ENCODE data around the gene RIMBP2. TPM values are rescaled to one million over a fixed set of nuclear protein-coding genes. Genes with fewer than 3 reads are reported as not detected.

Gene RIMBP2
- total and polyA plus RNA-seq, 2 experiments from 2014 or later = 0.31 to 0.37 TPM

DNA sequence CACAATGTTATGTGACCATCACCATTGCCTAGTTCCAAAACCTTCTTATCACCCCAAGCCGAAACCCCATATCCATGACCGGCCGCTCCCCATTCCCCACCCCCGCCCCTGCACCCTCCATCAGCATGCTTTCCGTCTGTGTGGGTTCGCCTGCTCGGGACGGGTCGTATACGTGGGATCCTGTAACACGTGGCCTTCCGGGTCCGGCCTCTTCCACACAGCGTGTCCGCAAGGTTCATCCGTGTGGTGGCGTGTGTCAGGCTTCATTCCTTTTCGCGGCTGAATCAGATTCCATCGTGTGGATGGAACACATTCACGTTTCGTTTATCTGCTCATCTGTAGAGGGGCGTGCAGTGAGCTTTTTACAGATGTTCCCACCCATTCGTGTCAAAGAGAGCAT, 41.4 kb downstream of the RIMBP2 start (continued):
- TF ChIP-seq, protein P1, sequence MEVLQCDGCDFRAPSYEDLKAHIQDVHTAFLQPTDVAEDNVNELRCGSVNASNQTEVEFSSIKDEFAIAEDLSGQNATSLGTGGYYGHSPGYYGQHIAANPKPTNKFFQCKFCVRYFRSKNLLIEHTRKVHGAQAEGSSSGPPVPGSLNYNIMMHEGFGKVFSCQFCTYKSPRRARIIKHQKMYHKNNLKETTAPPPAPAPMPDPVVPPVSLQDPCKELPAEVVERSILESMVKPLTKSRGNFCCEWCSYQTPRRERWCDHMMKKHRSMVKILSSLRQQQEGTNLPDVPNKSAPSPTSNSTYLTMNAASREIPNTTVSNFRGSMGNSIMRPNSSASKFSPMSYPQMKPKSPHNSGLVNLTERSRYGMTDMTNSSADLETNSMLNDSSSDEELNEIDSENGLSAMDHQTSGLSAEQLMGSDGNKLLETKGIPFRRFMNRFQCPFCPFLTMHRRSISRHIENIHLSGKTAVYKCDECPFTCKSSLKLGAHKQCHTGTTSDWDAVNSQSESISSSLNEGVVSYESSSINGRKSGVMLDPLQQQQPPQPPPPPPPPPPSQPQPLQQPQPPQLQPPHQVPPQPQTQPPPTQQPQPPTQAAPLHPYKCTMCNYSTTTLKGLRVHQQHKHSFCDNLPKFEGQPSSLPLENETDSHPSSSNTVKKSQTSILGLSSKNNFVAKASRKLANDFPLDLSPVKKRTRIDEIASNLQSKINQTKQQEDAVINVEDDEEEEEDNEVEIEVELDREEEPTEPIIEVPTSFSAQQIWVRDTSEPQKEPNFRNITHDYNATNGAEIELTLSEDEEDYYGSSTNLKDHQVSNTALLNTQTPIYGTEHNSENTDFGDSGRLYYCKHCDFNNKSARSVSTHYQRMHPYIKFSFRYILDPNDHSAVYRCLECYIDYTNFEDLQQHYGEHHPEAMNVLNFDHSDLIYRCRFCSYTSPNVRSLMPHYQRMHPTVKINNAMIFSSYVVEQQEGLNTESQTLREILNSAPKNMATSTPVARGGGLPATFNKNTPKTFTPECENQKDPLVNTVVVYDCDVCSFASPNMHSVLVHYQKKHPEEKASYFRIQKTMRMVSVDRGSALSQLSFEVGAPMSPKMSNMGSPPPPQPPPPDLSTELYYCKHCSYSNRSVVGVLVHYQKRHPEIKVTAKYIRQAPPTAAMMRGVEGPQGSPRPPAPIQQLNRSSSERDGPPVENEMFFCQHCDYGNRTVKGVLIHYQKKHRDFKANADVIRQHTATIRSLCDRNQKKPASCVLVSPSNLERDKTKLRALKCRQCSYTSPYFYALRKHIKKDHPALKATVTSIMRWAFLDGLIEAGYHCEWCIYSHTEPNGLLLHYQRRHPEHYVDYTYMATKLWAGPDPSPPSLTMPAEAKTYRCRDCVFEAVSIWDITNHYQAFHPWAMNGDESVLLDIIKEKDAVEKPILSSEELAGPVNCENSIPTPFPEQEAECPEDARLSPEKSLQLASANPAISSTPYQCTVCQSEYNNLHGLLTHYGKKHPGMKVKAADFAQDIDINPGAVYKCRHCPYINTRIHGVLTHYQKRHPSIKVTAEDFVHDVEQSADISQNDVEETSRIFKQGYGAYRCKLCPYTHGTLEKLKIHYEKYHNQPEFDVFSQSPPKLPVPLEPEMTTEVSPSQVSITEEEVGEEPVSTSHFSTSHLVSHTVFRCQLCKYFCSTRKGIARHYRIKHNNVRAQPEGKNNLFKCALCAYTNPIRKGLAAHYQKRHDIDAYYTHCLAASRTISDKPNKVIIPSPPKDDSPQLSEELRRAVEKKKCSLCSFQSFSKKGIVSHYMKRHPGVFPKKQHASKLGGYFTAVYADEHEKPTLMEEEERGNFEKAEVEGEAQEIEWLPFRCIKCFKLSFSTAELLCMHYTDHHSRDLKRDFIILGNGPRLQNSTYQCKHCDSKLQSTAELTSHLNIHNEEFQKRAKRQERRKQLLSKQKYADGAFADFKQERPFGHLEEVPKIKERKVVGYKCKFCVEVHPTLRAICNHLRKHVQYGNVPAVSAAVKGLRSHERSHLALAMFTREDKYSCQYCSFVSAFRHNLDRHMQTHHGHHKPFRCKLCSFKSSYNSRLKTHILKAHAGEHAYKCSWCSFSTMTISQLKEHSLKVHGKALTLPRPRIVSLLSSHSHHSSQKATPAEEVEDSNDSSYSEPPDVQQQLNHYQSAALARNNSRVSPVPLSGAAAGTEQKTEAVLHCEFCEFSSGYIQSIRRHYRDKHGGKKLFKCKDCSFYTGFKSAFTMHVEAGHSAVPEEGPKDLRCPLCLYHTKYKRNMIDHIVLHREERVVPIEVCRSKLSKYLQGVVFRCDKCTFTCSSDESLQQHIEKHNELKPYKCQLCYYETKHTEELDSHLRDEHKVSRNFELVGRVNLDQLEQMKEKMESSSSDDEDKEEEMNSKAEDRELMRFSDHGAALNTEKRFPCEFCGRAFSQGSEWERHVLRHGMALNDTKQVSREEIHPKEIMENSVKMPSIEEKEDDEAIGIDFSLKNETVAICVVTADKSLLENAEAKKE (CRISPR knock-in tag; IDR thresholded peaks at IDR 0.05) = no peak
- no peak for TF ChIP-seq ZNF114 (CRISPR knock-in tag; IDR thresholded peaks at IDR 0.05)
- no peak for TF ChIP-seq NANOG (IDR thresholded peaks at IDR 0.05; ENCODE audit: borderline replicate concordance)
- no peak for TF ChIP-seq ZNF331 (CRISPR knock-in tag; IDR thresholded peaks at IDR 0.05; ENCODE audit: low read depth)
- no peak for TF ChIP-seq JUNB (IDR thresholded peaks at IDR 0.05; ENCODE audit: unreplicated experiment)

DNA sequence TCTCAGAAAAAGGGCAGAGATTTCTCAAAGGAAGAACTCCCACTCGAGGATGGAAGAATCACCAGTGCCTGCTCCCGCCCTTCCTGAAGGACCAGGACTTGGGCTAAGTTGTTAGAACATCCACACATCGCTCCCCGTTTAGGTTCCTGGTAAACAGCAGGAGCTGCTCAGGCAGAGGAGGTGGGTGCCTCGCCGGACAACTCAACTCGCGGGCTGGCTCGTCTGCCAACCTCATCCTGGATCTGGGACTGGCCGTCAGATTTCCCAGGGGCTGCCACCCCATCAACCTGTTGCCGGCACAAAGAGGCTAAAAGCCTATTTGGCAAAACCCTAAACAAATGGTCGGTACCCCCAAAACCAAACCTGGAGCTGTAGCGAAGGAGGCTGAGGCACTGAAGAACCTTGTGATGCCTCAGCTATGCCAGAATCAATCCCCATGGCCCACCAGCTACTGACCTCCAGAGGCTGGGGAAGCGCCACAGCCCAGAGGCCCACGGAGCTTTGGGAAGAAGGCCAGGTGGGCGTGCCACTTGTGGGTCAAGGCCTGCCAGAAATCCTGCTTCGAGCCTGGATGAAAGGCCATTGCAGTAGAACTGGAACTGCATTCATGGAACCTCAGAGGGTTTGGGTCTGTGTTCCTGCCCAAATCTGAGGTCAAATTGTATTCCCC, 42.9 kb downstream of the RIMBP2 start:
- H3K36me3 ChIP-seq (ENCODE audit: insufficient read depth) = no peaks in the 10 kb centered on the region
- H3K9me3 Mint-ChIP-seq = peaks cover 97% of the 10 kb centered on the region
- no peaks in the 10 kb centered on the region for H4K20me1 ChIP-seq (replicated peaks; ENCODE audit: insufficient read depth)
- peaks cover 4% of the 10 kb centered on the region for H3K27me3 Mint-ChIP-seq (ENCODE audit: insufficient read depth, low read depth, poor library complexity)
- peaks cover 33% of the 10 kb centered on the region; the same call in 2 of the 3 replicates for H3K36me3 Mint-ChIP-seq (ENCODE audit: low read depth)
- no peaks in the 10 kb centered on the region for H3K4me1 Mint-ChIP-seq
- no peak overlapping the region for H3K27ac Mint-ChIP-seq
- H2AFZ ChIP-seq = no peak overlapping the region
- no peak overlapping the region for H3K27ac ChIP-seq (ENCODE audit: low read depth)
- H3K4me3 ChIP-seq = no peak overlapping the region
- H3K79me2 ChIP-seq (replicated peaks; ENCODE audit: insufficient read depth) = no peaks in the 10 kb centered on the region
- DNase-seq (ENCODE audit: low spot score) (no peak), ATAC-seq (no peak)
- H3K4me1 ChIP-seq (ENCODE audit: insufficient read depth) = no peaks in the 10 kb centered on the region
- H3K4me2 ChIP-seq = no peak overlapping the region
- H3K9me2 ChIP-seq (ENCODE audit: insufficient read depth) = no peaks in the 10 kb centered on the region
- no peak overlapping the region for H3K4me3 Mint-ChIP-seq
- no peaks in the 10 kb centered on the region for H3K27me3 ChIP-seq (ENCODE audit: insufficient read depth)
- H3F3A ChIP-seq (replicated peaks; ENCODE audit: low read depth) = no peaks in the 10 kb centered on the region
- no peak for TF ChIP-seq POLR2AphosphoS5 (IDR thresholded peaks at IDR 0.05; ENCODE audit: low read depth)
- no peak for TF ChIP-seq EZH2 (IDR thresholded peaks at IDR 0.05; ENCODE audit: low read depth, unreplicated experiment)
- TF ChIP-seq, protein P2, sequence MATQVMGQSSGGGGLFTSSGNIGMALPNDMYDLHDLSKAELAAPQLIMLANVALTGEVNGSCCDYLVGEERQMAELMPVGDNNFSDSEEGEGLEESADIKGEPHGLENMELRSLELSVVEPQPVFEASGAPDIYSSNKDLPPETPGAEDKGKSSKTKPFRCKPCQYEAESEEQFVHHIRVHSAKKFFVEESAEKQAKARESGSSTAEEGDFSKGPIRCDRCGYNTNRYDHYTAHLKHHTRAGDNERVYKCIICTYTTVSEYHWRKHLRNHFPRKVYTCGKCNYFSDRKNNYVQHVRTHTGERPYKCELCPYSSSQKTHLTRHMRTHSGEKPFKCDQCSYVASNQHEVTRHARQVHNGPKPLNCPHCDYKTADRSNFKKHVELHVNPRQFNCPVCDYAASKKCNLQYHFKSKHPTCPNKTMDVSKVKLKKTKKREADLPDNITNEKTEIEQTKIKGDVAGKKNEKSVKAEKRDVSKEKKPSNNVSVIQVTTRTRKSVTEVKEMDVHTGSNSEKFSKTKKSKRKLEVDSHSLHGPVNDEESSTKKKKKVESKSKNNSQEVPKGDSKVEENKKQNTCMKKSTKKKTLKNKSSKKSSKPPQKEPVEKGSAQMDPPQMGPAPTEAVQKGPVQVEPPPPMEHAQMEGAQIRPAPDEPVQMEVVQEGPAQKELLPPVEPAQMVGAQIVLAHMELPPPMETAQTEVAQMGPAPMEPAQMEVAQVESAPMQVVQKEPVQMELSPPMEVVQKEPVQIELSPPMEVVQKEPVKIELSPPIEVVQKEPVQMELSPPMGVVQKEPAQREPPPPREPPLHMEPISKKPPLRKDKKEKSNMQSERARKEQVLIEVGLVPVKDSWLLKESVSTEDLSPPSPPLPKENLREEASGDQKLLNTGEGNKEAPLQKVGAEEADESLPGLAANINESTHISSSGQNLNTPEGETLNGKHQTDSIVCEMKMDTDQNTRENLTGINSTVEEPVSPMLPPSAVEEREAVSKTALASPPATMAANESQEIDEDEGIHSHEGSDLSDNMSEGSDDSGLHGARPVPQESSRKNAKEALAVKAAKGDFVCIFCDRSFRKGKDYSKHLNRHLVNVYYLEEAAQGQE (IDR thresholded peaks at IDR 0.05; ENCODE audit: unreplicated experiment) = no peak
- TF ChIP-seq STAT1 (IDR thresholded peaks at IDR 0.05; ENCODE audit: unreplicated experiment) = no peak
- no peak for TF ChIP-seq ZNF331 (CRISPR knock-in tag; IDR thresholded peaks at IDR 0.05; ENCODE audit: low read depth)
- TF ChIP-seq, protein P3, sequence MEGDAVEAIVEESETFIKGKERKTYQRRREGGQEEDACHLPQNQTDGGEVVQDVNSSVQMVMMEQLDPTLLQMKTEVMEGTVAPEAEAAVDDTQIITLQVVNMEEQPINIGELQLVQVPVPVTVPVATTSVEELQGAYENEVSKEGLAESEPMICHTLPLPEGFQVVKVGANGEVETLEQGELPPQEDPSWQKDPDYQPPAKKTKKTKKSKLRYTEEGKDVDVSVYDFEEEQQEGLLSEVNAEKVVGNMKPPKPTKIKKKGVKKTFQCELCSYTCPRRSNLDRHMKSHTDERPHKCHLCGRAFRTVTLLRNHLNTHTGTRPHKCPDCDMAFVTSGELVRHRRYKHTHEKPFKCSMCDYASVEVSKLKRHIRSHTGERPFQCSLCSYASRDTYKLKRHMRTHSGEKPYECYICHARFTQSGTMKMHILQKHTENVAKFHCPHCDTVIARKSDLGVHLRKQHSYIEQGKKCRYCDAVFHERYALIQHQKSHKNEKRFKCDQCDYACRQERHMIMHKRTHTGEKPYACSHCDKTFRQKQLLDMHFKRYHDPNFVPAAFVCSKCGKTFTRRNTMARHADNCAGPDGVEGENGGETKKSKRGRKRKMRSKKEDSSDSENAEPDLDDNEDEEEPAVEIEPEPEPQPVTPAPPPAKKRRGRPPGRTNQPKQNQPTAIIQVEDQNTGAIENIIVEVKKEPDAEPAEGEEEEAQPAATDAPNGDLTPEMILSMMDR (conservative IDR thresholded peaks at IDR 0.05; ENCODE audit: low read depth in 2 of 2) = no peak
- TF ChIP-seq JUNB (IDR thresholded peaks at IDR 0.05; ENCODE audit: unreplicated experiment) = no peak
- TF ChIP-seq EZH2phosphoT487 (IDR thresholded peaks at IDR 0.05; ENCODE audit: unreplicated experiment) = no peak
- no peak for TF ChIP-seq CREB1 (CRISPR knock-in tag; IDR thresholded peaks at IDR 0.05; ENCODE audit: low read depth)
- TF ChIP-seq NANOG (IDR thresholded peaks at IDR 0.05; ENCODE audit: borderline replicate concordance) = no peak
- TF ChIP-seq ZNF114 (CRISPR knock-in tag; IDR thresholded peaks at IDR 0.05) = no peak
